CD4-positive, alpha-beta T cell treated with Interleukin-6 at 100 ng/mL for 8 hours (primary cell): Measurements from ENCODE around the gene MISP.
A peak's percentile ranks its signal among the peaks of the same experiment; 100 is the strongest.

Experiments used
- DNase-seq: peaks from one replicate; pipeline ENCODE4 v3.0.0-alpha.2; 2020; ENCODE audit warnings: mixed read lengths, low spot score

Gene MISP

DNA sequence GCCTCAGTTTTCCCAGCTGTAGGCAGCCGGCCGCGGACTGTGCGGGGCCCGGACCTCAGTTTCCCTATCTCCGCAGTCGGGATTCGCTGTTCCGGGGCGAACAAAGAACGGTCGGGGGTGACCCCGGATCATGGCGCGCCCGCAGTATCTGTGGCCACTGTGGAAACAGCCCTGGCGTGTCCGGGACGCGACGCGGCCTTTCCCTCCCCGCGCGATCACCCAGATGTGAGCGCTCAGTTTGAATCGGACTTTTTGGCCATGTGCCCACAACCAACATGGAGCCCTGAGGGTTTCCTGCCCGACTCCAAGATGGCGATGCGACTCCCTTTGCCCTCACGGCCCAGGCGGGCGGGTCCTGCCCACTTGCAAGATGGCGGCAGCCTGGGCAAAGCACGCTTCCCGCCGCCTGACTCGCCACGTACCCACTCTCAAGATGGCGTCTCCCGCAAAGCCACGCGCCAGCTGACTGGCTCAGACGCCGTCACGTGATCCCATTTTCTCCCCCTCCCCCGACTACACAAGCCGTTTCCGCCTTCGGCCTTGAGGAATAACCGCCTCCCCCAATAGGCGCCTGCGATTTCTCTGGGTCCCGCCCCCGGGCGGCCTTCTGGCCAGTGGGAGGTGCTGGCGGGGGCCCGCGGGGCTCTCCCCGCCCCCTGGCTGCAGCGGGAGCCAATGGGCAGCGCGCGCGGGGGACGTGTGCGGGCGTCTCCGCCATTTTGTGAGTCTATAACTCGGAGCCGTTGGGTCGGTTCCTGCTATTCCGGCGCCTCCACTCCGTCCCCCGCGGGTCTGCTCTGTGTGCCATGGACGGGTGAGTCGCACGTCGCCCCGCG lies 46.0 kb downstream of the MISP start, which contains the start of gene PTBP1:
Gene PTBP1, plus strand, starts transcription at position 761 of the 836 bp plus-strand sequence. Its CDS starts 46 bp downstream, at position 807.
- peak; percentile 100 for DNase-seq

DNA sequence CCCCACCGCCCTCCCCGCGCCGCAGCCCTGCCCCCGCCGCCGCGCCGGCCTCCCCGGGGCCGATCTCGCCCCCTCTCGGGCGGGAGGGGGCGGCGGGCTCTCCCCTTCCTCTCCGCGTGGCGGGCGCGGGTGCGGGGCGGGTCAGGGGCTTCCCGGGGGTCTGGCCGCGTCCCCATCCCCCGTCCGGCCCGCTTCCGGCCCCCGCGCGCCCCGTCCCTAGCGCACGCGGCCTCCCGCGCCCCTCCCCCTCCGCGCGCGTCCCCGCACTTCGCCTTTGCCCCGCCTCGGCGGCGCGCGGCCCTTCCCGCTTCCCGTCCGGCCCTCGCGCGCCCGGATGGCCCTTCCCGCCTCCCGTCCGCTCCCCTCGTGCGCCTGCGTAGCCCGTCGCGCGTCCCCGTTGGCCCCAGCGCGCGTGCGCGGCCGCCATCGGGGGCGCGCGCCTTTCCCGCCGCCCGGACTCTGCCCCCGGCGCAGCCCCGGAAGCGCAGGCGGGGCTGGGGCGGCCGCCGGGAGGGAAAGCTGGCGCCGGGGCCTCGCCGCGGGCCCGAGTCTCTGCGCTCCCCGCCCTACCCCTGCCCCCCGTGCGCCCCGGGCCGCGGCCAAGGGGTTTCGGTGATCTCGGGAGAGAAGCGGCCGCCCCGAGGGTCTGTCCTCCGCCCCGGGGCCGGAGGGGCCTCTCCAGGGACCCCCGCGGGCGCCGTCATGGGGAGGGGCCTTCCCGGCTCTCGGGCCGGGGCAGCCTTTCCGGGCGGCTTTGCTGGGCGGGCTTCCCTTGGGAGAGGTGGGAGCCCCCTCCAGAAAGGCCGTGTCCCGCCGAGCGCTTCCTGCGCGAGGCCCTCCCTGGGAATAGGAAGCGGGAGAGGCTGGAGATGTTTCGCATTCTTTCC lies 46.9 kb downstream of the MISP start:
- DNase-seq = peak; percentile 88

DNA sequence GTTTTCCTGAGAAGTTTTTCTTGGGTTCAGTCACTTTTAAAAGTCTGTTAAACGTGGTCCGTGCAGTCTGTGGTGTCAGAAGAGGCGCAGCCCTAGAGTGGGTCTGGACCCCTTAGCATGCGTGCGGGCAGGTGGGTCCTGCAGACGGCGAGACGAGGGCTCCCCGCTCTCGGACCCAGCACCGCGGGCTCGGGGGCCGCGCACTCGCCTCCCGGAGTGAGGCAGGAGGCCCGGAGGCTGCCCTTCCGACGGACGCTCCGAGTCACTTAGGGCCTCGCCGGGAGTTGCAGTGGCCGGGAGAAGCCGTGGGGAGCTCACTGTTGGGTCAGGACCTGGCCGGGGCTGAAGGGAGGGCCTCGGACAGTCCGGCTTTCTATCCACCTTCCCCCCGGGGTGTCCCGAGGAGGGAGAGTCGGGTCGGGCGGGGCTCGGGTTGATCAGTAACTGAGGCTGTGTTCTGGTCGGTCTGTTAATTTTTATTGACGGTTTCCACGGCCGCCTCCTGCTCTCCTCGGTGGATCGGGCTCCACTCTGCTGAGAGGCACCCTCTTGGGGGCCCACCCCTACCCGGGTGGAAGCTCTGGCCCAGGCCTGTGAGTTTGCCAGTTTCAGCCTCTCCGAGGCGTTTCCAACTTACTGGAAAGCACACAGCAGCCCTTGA lies 47.6 kb downstream of the MISP start:
- DNase-seq = no peak

DNA sequence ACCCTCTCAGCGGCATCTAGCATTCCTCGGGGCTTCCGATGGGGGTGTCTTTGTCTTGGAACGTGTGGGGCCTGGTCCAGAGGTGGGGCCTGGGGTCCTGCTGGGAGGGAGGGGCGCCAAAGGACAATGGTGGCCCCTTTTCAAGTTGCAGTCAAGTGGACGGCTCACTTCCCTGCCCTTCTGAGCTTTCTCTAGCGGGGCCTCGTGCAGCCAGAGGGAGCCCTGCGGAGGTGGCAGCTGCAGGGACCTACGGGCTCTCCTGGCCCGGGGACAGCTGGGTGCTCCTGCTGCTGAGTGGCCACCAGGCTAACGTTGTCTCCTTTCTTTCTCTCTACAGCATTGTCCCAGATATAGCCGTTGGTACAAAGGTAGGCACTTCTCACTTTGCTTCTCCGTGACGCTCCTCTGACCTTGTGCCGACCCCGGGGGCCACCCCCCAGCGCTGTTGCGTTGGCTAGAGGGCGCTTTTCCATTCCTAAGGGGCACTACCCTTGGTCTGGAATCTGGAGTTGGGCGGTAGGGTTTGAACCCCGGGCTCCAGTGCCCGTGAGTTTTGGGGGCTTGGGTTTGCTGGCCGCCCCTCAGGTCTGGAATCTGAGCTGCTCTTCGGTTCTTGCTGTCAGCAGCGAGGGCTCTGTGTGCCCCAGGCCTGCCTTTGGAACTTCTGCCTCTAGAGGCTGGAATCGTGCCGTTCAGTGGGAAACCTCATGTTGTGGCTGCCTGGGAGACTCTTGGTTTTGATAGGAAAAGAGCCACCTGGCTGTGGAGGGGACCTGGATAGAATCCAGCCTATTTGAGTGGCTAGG lies 48.4 kb downstream of the MISP start:
- DNase-seq = no peak

DNA sequence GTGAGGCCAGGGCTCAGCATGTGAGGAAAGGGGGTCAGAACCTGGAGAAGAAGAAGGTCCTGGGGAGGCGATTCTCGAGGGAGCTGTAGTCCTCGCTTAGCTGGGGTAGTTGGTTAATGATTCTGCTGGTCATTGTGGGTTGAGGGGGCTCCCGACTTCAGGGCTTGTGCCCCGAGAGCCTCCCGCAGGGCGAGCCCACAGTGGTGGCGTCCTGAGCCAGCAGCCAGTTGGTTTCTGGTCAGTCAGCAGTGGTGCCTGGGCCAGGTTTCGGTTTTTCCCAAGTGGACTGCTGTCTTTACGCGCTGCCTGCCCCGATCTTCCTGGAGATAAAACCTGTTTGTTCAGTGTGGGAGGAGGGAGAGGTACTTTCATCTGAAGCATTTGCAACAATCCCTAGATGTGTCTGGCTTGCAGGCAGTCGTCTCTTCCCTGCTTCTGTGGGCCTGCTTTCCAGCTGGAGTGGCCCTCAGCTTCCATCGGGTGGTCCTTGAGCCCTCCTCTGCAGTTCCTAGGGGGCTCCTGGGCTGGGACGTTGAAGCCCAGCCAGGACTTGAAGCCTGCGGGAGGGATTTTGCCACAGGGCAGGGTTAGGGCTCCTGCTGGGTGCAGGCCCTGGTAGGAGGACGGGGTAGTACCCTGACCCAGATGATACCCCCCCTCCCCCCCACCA lies 49.6 kb downstream of the MISP start:
- DNase-seq = no peak

DNA sequence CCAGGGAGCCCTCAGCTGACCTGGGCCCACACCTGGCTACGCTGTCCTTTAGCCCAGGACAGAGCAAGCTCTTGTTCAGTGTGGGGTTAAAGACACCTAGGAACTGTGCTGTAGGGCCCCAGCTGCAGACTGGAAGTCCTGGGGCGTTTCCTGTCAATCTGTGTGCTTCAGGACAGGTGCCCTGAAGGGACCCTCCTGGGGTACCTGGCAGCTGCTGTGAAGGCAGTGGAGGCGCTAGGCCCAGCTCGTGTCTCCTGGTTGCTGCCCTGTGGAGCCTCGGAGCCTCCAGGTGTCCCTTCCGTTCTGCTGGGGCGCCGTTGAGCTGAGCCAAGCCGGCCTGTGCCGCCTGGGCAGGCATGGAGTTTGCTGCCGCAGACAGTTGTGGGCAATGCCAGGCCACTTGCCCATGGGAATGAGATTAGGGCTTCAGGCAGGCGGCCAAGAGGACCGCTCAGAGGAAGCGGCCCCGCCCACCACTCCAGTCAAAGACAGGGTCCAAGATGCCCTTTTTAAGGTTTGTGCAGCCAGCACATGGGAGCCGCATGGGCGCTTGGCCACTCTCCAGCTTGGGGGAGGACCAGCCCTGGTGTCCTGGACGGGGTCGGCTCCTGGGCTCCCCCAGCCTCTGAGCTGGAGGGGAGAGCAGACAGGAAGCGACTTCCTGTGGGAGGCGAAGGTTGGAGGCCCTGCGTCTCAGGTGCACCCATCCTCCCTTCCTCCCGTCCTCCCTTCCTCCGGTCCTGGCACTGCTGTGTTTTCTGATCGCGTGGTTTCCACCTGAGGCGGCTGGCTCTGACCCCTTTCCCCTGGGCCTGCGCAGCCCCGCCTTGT lies 50.3 kb downstream of the MISP start:
- DNase-seq = no peak

DNA sequence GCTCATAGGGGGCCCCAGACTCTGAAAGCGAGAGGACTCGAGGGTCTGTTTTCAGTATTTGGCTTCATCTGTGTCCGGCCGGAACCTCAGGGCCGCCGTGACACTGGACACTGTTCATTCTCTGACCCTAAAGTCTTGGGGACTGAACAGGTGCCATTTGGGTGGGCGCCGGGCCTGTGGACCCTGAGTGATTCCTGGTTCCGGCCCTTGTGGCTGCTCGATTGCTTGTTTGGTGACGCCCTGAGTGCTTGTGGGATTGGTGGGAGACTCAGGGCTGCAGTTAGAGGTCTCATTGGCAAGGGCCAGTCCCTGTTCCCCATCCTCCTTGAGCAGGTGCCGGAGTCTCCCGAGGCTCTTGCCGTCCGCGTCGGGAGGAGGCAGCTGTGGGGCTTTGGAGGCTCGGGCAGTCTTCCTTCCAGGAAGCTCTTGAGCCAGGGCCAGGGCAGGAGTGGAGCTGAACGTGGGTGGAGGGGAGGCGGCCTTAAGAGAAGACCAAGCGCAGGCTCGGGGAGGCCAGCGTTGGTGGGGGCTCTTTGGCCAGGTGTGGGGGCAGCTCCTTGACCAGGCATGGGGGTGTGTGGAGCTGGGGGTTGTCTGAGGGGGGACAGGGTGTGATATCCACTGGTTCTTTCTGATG lies 51.1 kb downstream of the MISP start:
- DNase-seq = no peak

DNA sequence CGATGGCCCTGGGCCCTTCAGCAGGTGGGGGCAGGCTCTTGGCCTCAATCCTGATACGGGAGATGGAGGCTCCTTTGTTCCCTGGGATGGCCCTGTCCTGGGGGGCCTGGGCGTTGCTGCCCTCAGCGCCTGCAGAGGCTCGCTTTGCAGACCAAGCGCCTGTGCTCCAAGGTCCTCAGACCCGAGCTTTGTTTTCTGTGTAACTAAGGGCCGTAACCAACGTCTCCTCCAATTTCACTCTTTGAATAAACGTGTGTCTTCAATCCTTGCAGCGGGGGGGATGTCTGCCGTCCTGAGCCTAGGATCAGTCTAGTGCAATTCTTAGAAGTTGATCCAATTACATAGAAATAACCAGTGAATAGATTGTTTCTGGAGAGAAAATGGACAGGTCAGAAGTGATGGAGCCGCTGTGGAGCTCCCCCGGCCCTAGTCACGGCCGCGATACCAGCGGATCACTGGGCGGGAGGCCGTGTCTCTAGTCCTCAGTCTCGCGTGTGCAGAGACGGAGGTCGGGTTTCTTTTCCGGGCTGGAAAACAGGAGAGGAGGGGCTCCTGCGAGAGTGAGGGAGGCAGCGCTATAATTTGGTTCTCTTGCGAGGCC lies 51.7 kb downstream of the MISP start:
- no peak for DNase-seq

DNA sequence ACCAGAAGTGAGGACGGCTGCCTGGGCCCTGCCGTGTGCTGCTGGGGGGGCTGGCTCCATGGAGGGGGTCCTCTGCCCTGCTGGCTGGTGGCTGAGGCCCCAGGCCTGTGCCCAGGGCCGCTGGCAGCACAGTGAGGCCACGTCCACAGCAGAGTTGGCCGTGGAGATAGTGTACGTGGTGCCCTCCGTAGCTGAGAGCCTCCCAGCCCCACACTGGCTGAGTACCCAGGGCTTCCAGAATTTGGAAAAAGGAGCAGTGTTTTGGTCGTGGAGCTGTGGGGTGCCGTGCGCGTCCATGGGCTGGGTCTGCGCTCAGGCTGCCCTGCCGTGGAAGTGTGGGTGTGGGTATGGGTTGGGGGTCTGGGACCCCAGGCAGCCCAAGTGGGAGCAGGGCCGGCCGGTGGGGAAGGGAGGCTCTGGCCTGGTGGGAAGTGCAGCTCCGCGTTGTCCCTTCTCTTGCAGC lies 52.2 kb downstream of the MISP start:
- no peak for DNase-seq

DNA sequence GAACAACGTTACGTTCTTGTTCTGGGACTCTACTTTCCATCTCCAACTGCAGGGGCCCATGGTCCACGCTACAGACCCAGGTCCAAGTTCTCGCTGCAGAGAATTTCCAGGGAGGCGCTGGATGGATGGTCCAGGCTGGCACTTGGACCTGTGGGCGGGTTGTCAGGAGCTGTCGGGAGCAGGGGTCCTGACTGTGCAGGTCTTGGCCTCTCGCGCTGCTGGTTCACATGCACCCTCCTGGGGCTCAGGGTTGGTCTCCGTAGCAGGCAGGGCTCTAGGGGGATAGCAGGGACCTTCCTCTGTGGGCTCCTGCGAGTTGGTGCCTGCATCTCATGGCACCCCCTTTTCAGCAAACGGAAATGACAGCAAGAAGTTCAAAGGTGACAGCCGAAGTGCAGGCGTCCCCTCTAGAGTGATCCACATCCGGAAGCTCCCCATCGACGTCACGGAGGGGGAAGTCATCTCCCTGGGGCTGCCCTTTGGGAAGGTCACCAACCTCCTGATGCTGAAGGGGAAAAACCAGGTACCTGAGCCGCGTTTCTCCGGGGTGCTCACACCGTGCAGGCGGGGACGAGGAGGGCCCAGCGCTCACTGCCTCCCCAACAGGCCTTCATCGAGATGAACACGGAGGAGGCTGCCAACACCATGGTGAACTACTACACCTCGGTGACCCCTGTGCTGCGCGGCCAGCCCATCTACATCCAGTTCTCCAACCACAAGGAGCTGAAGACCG lies 52.9 kb downstream of the MISP start:
- DNase-seq = no peak

DNA sequence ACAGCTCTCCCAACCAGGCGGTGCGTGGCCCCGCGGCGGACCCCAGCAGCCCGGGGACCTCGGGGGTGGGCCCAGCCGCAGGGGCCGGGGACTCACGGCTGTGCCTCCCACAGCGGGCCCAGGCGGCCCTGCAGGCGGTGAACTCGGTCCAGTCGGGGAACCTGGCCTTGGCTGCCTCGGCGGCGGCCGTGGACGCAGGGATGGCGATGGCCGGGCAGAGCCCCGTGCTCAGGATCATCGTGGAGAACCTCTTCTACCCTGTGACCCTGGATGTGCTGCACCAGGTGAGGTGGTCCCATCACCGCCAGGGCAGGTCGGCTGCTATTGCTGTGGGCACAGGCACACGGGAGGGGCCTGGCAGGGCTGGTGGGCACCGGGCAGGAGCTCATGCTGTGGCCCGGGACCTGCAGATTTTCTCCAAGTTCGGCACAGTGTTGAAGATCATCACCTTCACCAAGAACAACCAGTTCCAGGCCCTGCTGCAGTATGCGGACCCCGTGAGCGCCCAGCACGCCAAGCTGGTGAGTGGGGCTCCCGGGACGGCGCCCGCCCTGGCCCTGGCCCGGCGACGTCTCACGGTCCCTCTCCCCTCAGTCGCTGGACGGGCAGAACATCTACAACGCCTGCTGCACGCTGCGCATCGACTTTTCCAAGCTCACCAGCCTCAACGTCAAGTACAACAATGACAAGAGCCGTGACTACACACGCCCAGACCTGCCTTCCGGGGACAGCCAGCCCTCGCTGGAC lies 53.7 kb downstream of the MISP start:
- no peak for DNase-seq

DNA sequence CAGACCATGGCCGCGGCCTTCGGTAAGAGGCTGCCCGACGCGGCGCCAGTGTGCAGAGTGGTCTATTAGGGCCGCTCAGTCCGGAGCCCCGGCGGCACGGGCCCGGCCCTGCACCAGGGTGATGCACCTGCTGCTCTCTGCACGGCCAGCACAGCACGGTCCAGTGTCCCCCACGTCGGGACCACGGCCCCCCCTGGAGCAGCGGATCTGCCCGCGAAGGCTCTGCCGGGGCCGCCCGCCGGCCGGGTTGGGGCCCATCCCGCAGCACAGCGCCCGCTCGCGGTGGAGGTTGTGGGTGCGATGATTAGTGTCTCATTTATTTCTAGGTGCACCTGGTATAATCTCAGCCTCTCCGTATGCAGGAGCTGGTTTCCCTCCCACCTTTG lies 54.2 kb downstream of the MISP start:
- DNase-seq = no peak

DNA sequence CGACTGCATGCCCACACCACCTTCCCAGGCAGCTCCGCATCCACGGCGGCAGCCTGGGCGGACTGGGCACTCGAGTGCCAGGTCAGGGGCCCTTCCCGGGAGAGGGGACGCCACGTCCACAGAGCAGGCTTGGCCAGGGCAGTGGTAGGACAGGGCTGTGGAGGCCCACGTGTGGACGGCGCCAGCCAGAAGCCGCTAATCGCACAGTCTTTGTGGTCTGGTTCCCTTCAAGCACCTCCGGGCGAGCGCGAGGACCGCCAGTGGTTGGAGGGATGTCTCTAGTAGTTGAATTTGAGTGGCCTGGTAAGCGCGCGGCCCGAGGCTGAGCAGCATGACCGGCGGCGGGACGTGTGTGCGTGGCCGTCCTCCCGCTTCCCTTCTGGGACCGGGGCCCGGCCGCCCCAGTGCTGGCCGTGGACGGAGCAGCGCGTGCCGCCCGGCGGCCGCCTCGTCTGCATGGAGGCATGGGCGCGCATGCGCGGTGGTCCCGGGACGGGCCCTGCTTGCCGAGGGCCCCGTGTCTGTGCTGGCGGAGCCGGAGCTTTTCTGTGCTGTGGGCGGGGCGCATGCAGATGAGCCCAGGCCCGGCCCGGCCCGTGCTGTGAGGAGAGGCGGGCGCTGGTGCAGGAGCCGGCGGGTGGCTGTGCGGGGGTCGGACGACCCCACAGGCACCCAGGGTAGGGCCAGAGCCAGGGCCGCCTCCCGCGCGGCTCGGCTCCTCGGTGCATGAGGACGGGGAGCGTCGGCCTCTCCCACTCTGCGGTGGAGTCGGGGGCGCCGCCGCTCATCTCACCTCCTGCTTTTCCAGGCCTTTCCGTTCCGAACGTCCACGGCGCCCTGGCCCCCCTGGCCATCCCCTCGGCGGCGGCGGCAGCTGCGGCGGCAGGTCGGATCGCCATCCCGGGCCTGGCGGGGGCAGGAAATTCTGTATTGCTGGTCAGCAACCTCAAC lies 55.0 kb downstream of the MISP start:
- DNase-seq = no peak

DNA sequence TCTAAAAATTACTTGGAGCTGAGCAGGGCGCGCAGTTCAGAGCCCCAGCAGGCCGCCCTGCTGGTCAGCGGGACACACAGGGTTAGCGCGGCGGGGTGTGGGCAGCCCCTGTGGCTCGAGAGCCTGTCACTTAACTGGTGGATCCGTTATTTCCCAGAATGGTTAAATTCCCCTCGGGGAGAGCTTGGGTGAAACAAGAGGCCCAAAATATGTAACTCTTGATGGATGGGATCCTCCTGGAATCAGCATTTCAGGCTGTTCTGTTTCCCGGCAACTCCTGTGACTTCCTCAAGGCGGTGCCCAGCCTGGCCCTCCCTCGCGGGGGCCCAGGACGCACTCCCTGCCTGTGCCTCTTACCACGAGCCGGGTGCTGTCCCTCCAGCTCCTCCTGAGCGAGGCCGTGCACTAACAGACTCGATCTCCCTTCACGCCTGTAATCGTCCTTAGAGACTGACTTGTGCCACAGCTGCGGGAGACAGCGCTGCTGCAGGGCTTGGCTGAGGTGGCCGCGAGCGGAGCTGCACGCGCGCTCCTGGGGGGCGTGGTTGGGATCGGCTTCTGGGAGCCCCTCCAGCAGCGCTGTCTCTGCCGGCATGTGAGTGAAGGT lies 56.0 kb downstream of the MISP start:
- DNase-seq = no peak

DNA sequence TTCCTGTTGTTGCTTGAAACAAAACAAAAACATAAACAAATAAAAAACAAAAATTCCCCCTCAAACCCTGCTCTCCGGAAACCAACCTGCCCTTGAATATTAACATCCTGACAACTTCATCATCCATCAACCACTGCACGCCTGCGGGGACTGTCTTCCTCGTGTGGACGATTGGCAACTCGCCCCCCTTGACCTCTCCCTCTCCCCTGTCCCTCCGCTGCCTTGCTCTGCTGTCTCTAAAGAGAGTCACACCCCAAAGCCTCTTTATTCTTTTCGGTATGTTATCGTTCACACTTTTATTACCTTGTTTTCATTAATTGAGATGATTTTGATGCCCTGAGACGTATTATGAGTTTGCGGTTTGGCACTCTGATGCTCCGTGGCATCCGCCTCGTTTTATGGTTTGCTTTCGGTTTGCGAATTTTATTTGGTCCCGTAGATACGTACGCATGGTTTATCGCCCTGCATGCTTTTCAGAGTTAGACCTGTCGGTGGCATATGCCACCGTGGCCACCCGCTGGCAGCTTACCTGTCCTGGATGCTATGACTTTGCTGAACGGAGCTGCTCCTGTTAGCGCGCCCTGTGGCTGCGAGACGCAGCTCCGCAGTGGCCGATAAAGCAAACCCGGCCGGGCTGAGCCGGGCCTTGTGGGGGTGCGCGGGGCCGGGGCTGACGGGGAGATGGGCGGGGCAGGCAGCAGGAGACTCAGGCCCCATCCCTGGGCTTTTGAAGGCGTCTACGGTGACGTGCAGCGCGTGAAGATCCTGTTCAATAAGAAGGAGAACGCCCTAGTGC lies 56.9 kb downstream of the MISP start:
- no peak for DNase-seq
